ENCODE results near the gene WDR91. TPM values are rescaled to one million over a fixed set of nuclear protein-coding genes. Genes with fewer than 3 reads are reported as not detected.
A peak's percentile ranks its signal among the peaks of the same experiment; 100 is the strongest.

WDR91 gene
- total and polyA plus RNA-seq, 2 donors (not counting 1 experiment from before 2014, with no cell fraction given), result 26.7 to 40.7 TPM

GRCh38 chr7:135188298-135188984 is 22.9 kb downstream of the WDR91 start:
- Histone ChIP-seq H3K4me3 (ENCODE audit: control extremely low read depth in 1 of 5, extremely low read depth in 1 of 5, insufficient read depth in 1 of 5, low read depth in 2 of 5, low read length in 4 of 5) (no peak overlapping the region), H3K36me3 (replicated peaks in 1 of 2; ENCODE audit: control extremely low read depth in 1 of 2, control insufficient read depth in 1 of 2, extremely low read depth in 1 of 2, insufficient read depth in 2 of 2, low read length in 1 of 2) (peaks cover 2 to 69% of the 10 kb centered on the region in 2 experiments), H2AFZ (ENCODE audit: insufficient read depth, low read depth, low read length, poor library complexity, severe bottlenecking) (no peak overlapping the region), H3K9me3 (ENCODE audit: control extremely low read depth in 1 of 3, control insufficient read depth in 2 of 3, insufficient read depth in 1 of 3, low read length in 2 of 3) (peaks cover 0 to 6% (median 0%) of the 10 kb centered on the region in 3 donors), H3K79me2 (ENCODE audit: control insufficient read depth, insufficient read depth, low read length) (no peaks in the 10 kb centered on the region), H3K4me2 (replicated peaks; ENCODE audit: low read depth, low read length, poor library complexity, severe bottlenecking) (no peak overlapping the region), H4K20me1 (ENCODE audit: control insufficient read depth, insufficient read depth, low read length, poor library complexity, severe bottlenecking) (no peaks in the 10 kb centered on the region), H3K9ac (ENCODE audit: low read length) (no peak overlapping the region), H3K4me1 (ENCODE audit: control insufficient read depth in 2 of 2, insufficient read depth in 2 of 2, low read length in 2 of 2) (peaks cover 9 to 16% of the 10 kb centered on the region in 2 donors), H3K27ac (ENCODE audit: low read length in 2 of 2) (peak overlapping the region in 1 of 2 donors; percentile 17), H3K27me3 (replicated peaks in 1 of 4; ENCODE audit: control extremely low read depth in 1 of 4, control insufficient read depth in 3 of 4, insufficient read depth in 4 of 4, low read length in 3 of 4) (no peaks in the 10 kb centered on the region)
- 83% methylated on average over 12 of the region's 12 CpGs for WGBS (ENCODE audit: insufficient coverage)
- H3K4me3 Mint-ChIP-seq, result peak overlapping the region; percentile 54
- ChIA-PET POLR2A (interaction anchor here (1.0 kb wide), 1 partner anchor 23 kb away, joined by 3 read pairs; the partner anchor contains the start of gene WDR91), CTCF (interaction anchor here (0.7 to 4.1 kb wide), 6 partner anchors 10 to 549 kb away, joined by 3 to 20 read pairs (median 3); partner anchors contain the start of genes AGBL3, CYREN and WDR91)
- ATAC-seq (ENCODE audit: low read depth) (peak; percentile 75), DNase-seq (peak; percentile 75)
- no peaks in the 10 kb centered on the region for H3K9me3 Mint-ChIP-seq (ENCODE audit: insufficient read depth)
- H3K4me1 Mint-ChIP-seq, result peaks cover 22% of the 10 kb centered on the region
- TF ChIP-seq CTCF (IDR thresholded peaks at IDR 0.05) (no peak), EZH2 (IDR thresholded peaks at IDR 0.05; ENCODE audit: borderline replicate concordance, insufficient read depth, low read depth, low read length, poor library complexity, severe bottlenecking) (no peak)
- no peaks in the 10 kb centered on the region for H3K27me3 Mint-ChIP-seq
- intact Hi-C loops (cut with micrococcal nuclease), result no loop called here
- peak overlapping the region; percentile 56 for H3K27ac Mint-ChIP-seq

- H3K9me3 Mint-ChIP-seq (ENCODE audit: insufficient read depth), result peaks cover 5% of the 10 kb centered on the region
- Histone ChIP-seq H3K9ac (ENCODE audit: low read length) (no peak overlapping the region), H3K27ac (ENCODE audit: low read length in 2 of 2) (no peak overlapping the region), H3K4me2 (replicated peaks; ENCODE audit: low read depth, low read length, poor library complexity, severe bottlenecking) (no peak overlapping the region), H3K79me2 (ENCODE audit: control insufficient read depth, insufficient read depth, low read length) (no peaks in the 10 kb centered on the region), H3K36me3 (replicated peaks in 1 of 2; ENCODE audit: control extremely low read depth in 1 of 2, control insufficient read depth in 1 of 2, extremely low read depth in 1 of 2, insufficient read depth in 2 of 2, low read length in 1 of 2) (peaks cover 0 to 65% of the 10 kb centered on the region in 2 experiments), H4K20me1 (ENCODE audit: control insufficient read depth, insufficient read depth, low read length, poor library complexity, severe bottlenecking) (no peaks in the 10 kb centered on the region), H3K27me3 (replicated peaks in 1 of 4; ENCODE audit: control extremely low read depth in 1 of 4, control insufficient read depth in 3 of 4, insufficient read depth in 4 of 4, low read length in 3 of 4) (no peaks in the 10 kb centered on the region), H3K4me3 (ENCODE audit: control extremely low read depth in 1 of 5, extremely low read depth in 1 of 5, insufficient read depth in 1 of 5, low read depth in 2 of 5, low read length in 4 of 5) (no peak overlapping the region), H2AFZ (ENCODE audit: insufficient read depth, low read depth, low read length, poor library complexity, severe bottlenecking) (no peak overlapping the region), H3K9me3 (ENCODE audit: control extremely low read depth in 1 of 3, control insufficient read depth in 2 of 3, insufficient read depth in 1 of 3, low read length in 2 of 3) (peaks cover 0 to 22% (median 11%) of the 10 kb centered on the region in 3 donors), H3K4me1 (ENCODE audit: control insufficient read depth in 2 of 2, insufficient read depth in 2 of 2, low read length in 2 of 2) (peaks cover 9 to 16% of the 10 kb centered on the region in 2 donors)
- ATAC-seq (ENCODE audit: low read depth) (peak; percentile 56), DNase-seq (peak; percentile 49)
- intact Hi-C loops (cut with micrococcal nuclease), result loop anchor here (2.0 kb wide), 1 partner anchor 24 kb away; the partner anchor contains the start of gene WDR91
- CTCF ChIA-PET, result interaction anchor here (0.7 to 4.1 kb wide), 2 partner anchors 13 to 17 kb away, joined by 3 to 20 read pairs; partner anchors contain the start of gene CYREN
- no peaks in the 10 kb centered on the region for H3K27me3 Mint-ChIP-seq
- H3K27ac Mint-ChIP-seq, result peak overlapping the region; percentile 60
- H3K4me3 Mint-ChIP-seq, result peak overlapping the region; percentile 65
- WGBS (ENCODE audit: insufficient coverage), result 65% methylated on average over 12 of the region's 12 CpGs
- POLR2A ChIA-PET, result interaction anchor here (1.0 to 1.5 kb wide), 3 partner anchors 12 to 201 kb away, joined by 3 to 4 read pairs (median 3); partner anchors contain the start of genes AGBL3 and CYREN
- no peak for TF ChIP-seq CTCF (IDR thresholded peaks at IDR 0.05)
- TF ChIP-seq EZH2 (IDR thresholded peaks at IDR 0.05; ENCODE audit: borderline replicate concordance, insufficient read depth, low read depth, low read length, poor library complexity, severe bottlenecking), result no peak
- peaks cover 22% of the 10 kb centered on the region for H3K4me1 Mint-ChIP-seq
Measured at GRCh38 chr7:135186841-135187253, 24.5 kb downstream of the WDR91 start.
